ENCODE data around the gene TMEM181.
"Not testable (repeated sequence)": the region's sequence is repeated elsewhere in the genome, so short reads cannot be mapped to it uniquely, and the experiment has no call there.

Gene TMEM181

GRCh38 chr6:158538741-158539140, 21.1 kb upstream of the TMEM181 start:
- no peak for DNase-seq

GRCh38 chr6:158539413-158539812, 20.5 kb upstream of the TMEM181 start:
- no peak for DNase-seq

- DNase-seq: no peak
Observed at GRCh38 chr6:158539881-158540280, 20.0 kb upstream of the TMEM181 start.

GRCh38 chr6:158543606-158544185, 16.2 kb upstream of the TMEM181 start:
- DNase-seq: no peak

- no peak for DNase-seq
Observed at GRCh38 chr6:158544428-158544827, 15.5 kb upstream of the TMEM181 start.

GRCh38 chr6:158545043-158545966, 14.6 kb upstream of the TMEM181 start:
- no peak for DNase-seq

- DNase-seq: no peak
Observed at GRCh38 chr6:158548418-158549161, 11.3 kb upstream of the TMEM181 start.

- DNase-seq: no peak
Observed at GRCh38 chr6:158552055-158552795, 7.7 kb upstream of the TMEM181 start.

- no peak for DNase-seq
Observed at GRCh38 chr6:158552796-158553138, 7.1 kb upstream of the TMEM181 start.

- DNase-seq: no peak
Observed at GRCh38 chr6:158554611-158555361, 5.1 kb upstream of the TMEM181 start.

GRCh38 chr6:158556113-158556512, 3.8 kb upstream of the TMEM181 start:
- no peak for DNase-seq

GRCh38 chr6:158557110-158557509, 2.8 kb upstream of the TMEM181 start:
- DNase-seq: not testable (repeated sequence)

- DNase-seq: no peak
Observed at GRCh38 chr6:158557927-158558326, 2.0 kb upstream of the TMEM181 start.

GRCh38 chr6:158558415-158559306, 1.2 kb upstream of the TMEM181 start:
- DNase-seq: no peak

GRCh38 chr6:158559338-158559894, 475 bp upstream of the TMEM181 start:
- DNase-seq: no peak

- DNase-seq: no peak
Observed at GRCh38 chr6:158560836-158561320, 987 bp downstream of the TMEM181 start.

- no peak for DNase-seq
Observed at GRCh38 chr6:158561321-158561884, 1.5 kb downstream of the TMEM181 start.

GRCh38 chr6:158561938-158562337, 2.0 kb downstream of the TMEM181 start:
- no peak for DNase-seq

GRCh38 chr6:158564243-158565121, 4.6 kb downstream of the TMEM181 start:
- DNase-seq: peak; percentile 48
